Activated CD4-positive, CD25-positive, alpha-beta regulatory T cell (primary cell): ENCODE results near the gene FGD6.
"Not testable (repeated sequence)": the region's sequence is repeated elsewhere in the genome, so short reads cannot be mapped to it uniquely, and the experiment has no call there.

Experiments used
- DNase-seq, 4 experiments: peaks; one replicate each; lab custom pipeline; 2025; lab: John Stamatoyannopoulos, UW

FGD6 gene

GRCh38 chr12:95234187-95234586 is 16.9 kb upstream of the FGD6 start:
- DNase-seq, result not testable (repeated sequence)

GRCh38 chr12:95231190-95231589 is 13.9 kb upstream of the FGD6 start:
- DNase-seq, result no peak

GRCh38 chr12:95230313-95230712 is 13.0 kb upstream of the FGD6 start:
- DNase-seq, result no peak

- DNase-seq, result no peak
Measured at GRCh38 chr12:95229636-95230035, 12.4 kb upstream of the FGD6 start.

- DNase-seq, result no peak
Measured at GRCh38 chr12:95228617-95229016, 11.3 kb upstream of the FGD6 start.

GRCh38 chr12:95227818-95228356 is 10.6 kb upstream of the FGD6 start:
- no peak for DNase-seq

GRCh38 chr12:95225645-95226212 is 8.5 kb upstream of the FGD6 start:
- no peak for DNase-seq

GRCh38 chr12:95224202-95225170 is 7.2 kb upstream of the FGD6 start:
- DNase-seq, result no peak

GRCh38 chr12:95220726-95221125 is 3.5 kb upstream of the FGD6 start:
- DNase-seq, result no peak

GRCh38 chr12:95220190-95220589 is 2.9 kb upstream of the FGD6 start:
- DNase-seq, result no peak

- no peak for DNase-seq
Measured at GRCh38 chr12:95218150-95219133, 1.2 kb upstream of the FGD6 start.

GRCh38 chr12:95216711-95217376 is 423 bp downstream of the FGD6 start:
- DNase-seq, result peak in 1 of 4 experiments; percentile 42

GRCh38 chr12:95215949-95216348 is 1.3 kb downstream of the FGD6 start:
- DNase-seq, result no peak

GRCh38 chr12:95214466-95214865 is 2.8 kb downstream of the FGD6 start:
- DNase-seq, result no peak

GRCh38 chr12:95213928-95214327 is 3.3 kb downstream of the FGD6 start:
- DNase-seq, result no peak

GRCh38 chr12:95213119-95213518 is 4.1 kb downstream of the FGD6 start:
- DNase-seq, result no peak

GRCh38 chr12:95212586-95212985 is 4.7 kb downstream of the FGD6 start:
- DNase-seq, result no peak

GRCh38 chr12:95208678-95209077 is 8.6 kb downstream of the FGD6 start:
- DNase-seq, result no peak

GRCh38 chr12:95207407-95207806 is 9.9 kb downstream of the FGD6 start:
- no peak for DNase-seq

- DNase-seq, result no peak
Measured at GRCh38 chr12:95206916-95207315, 10.4 kb downstream of the FGD6 start.

- no peak for DNase-seq
Measured at GRCh38 chr12:95205685-95206084, 11.6 kb downstream of the FGD6 start.
